Measurements from ENCODE around the gene SOCS2.

GRCh38 chr12:93536111-93536765 lies 36.2 kb upstream of the SOCS2 start:
- no peak for TF ChIP-seq SNRNP70 (IDR thresholded peaks at IDR 0.05; ENCODE audit: low read depth, low read length)
- no peak for TF ChIP-seq CTCF (CRISPR knock-in tag; IDR thresholded peaks at IDR 0.05)
- TF ChIP-seq EP300 (IDR thresholded peaks at IDR 0.05; ENCODE audit: low read depth in 2 of 2, low read length in 2 of 2): no peak
- TF ChIP-seq EP300 (CRISPR knock-in tag; IDR thresholded peaks at IDR 0.05; ENCODE audit: borderline replicate concordance): no peak
- no peak for TF ChIP-seq GMEB1 (CRISPR knock-in tag; IDR thresholded peaks at IDR 0.05; ENCODE audit: borderline replicate concordance)
- TF ChIP-seq WIZ (CRISPR knock-in tag; IDR thresholded peaks at IDR 0.05): no peak
- no peak for TF ChIP-seq PTBP1 (IDR thresholded peaks at IDR 0.05; ENCODE audit: low read depth, low read length, poor library complexity, severe bottlenecking)
- no peak for TF ChIP-seq KAT7 (CRISPR knock-in tag; IDR thresholded peaks at IDR 0.05; ENCODE audit: borderline replicate concordance)
- no peak for TF ChIP-seq ZNF768 (CRISPR knock-in tag; IDR thresholded peaks at IDR 0.05)
